Stimulated activated CD8-positive, alpha-beta memory T cell treated with anti-CD3 and anti-CD28 coated beads, Interleukin-4, amount 100 ng/mL, for 1 hour (primary cell): ENCODE measurements around the gene ZNF662.
"Not testable (repeated sequence)": the region's sequence is repeated elsewhere in the genome, so short reads cannot be mapped to it uniquely, and the experiment has no call there.

Experiments used
- DNase-seq, 2 donors: peaks; one replicate each; pipeline ENCODE4 v3.0.0-alpha.2; 2020; ENCODE audit warnings: low read depth in 2 of 2, low spot score in 1 of 2

ZNF662 gene

GRCh38 chr3:42906070-42906847 lies at the start of gene ZNF662:
Gene ZNF662 (plus strand): TSS chr3:42906142. CDS start chr3:42908115, 1,973 bp downstream.
- DNase-seq: no peak

GRCh38 chr3:42856544-42856943 lies 49.4 kb upstream of the ZNF662 start:
- DNase-seq: no peak

- DNase-seq: no peak
Observed at GRCh38 chr3:42864321-42864950, 41.5 kb upstream of the ZNF662 start.

GRCh38 chr3:42865256-42865655 lies 40.7 kb upstream of the ZNF662 start:
- no peak for DNase-seq

GRCh38 chr3:42867138-42867537 lies 38.8 kb upstream of the ZNF662 start:
- no peak for DNase-seq

- DNase-seq: no peak
Observed at GRCh38 chr3:42868841-42869240, 37.1 kb upstream of the ZNF662 start.

GRCh38 chr3:42871592-42872196 lies 34.2 kb upstream of the ZNF662 start:
- no peak for DNase-seq

- no peak for DNase-seq
Observed at GRCh38 chr3:42872718-42873117, 33.2 kb upstream of the ZNF662 start.

GRCh38 chr3:42873221-42873982 lies 32.5 kb upstream of the ZNF662 start:
- DNase-seq: no peak

GRCh38 chr3:42874749-42875148 lies 31.2 kb upstream of the ZNF662 start:
- no peak for DNase-seq

GRCh38 chr3:42875325-42876151 lies 30.4 kb upstream of the ZNF662 start, which contains the start of gene CYP8B1:
Gene CYP8B1 (minus strand): TSS chr3:42875879. CDS start chr3:42875816, 63 bp downstream.
- DNase-seq: no peak

- DNase-seq: no peak
Observed at GRCh38 chr3:42876401-42876800, 29.5 kb upstream of the ZNF662 start.

- DNase-seq: no peak
Observed at GRCh38 chr3:42876940-42877720, 28.8 kb upstream of the ZNF662 start.

GRCh38 chr3:42877881-42878280 lies 28.1 kb upstream of the ZNF662 start:
- no peak for DNase-seq

GRCh38 chr3:42880183-42880582 lies 25.8 kb upstream of the ZNF662 start:
- no peak for DNase-seq

GRCh38 chr3:42880601-42881451 lies 25.1 kb upstream of the ZNF662 start:
- DNase-seq: peak; percentile 64 to 75

- DNase-seq: not testable (repeated sequence)
Observed at GRCh38 chr3:42883251-42883930, 22.6 kb upstream of the ZNF662 start.

GRCh38 chr3:42884324-42884723 lies 21.6 kb upstream of the ZNF662 start:
- DNase-seq: no peak
